ENCODE data around the gene ZNF444.

ZNF444 gene

DNA sequence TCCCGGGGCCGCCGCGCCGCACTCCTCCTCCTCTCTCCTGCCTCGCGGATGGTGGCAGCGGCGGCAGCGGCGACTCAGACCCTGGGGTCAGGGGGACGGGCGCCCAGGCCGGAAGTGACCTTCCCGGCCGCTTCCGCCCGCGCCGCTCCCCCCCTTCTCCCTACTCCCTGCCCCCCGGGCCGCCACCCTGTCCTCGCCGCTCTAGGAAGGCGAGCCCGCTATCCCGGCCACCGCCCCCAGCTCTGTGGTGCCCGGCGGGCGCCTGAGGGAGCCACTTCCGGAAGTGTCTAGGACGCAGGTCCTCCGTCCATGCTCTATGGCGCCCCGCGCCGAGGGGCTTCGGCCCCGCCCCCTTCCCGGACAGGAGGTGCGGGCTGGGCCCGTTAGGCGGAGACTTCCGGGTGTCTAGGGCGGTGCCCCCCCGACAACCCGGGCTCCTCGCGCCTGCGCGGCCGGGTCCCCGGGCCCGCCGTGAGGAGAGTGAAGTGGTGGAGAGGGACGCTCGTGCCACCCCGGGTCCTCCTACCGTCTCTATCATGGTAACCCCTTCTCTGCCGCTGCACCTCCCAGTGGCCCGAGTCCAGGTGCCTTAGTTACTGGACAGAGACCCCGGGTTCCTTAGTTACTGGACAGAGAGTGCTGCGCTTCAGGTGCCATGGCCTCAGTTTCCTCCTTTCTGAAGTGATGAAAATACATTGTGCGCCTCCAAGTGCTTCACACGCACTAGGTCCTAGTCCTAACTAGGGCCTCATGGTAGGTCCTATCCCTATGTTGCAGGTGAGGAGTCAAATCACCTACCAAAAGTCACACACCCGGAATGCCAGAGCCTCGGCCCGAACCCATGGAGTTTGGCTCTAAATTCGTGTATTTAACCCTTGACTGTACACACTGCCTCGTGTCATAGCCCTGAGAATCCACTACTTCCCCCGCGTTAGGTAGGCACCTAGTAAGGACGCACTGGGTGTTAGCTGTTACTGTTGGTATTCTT, 19.6 kb upstream of the ZNF444 start, which contains the start of gene ZNF787:
TSS of gene ZNF787 (minus strand) at position 116 of the 988 bp plus-strand sequence. CDS start 18,078 bp downstream, outside the sequence.
- DNase-seq (ENCODE audit: low read depth in 3 of 3): peak; percentile 94 to 97 (median 96)

DNA sequence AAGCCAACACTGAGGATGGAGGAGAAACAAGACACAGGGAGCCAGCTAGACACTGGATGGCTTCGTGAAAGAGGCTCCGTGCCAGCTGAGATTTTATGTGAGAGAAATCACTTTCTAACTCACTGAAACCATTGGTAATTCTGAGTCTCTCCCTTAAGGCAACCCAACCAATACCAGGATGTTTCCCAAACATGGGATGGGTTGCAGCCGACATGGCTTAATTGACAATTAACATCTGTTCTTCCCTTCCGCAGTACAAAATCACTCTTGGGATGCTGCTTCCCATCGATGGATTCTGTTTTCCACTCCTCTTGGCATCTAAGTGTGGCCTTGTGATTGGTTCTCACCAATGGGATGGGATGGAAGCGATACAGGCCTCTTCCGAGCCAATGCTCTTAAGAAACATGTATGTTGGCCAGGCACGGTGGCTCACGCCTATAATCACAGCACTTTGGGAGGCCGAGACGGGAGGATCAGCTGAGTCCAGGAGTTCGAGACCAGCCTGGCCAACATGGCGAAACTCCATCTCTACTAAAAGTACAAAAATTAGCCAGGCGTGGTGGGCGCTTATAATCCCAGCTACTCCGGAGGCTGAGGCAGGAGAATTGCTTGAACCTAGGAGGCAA, 17.7 kb upstream of the ZNF444 start:
- no peak for DNase-seq (ENCODE audit: low read depth in 3 of 3)

DNA sequence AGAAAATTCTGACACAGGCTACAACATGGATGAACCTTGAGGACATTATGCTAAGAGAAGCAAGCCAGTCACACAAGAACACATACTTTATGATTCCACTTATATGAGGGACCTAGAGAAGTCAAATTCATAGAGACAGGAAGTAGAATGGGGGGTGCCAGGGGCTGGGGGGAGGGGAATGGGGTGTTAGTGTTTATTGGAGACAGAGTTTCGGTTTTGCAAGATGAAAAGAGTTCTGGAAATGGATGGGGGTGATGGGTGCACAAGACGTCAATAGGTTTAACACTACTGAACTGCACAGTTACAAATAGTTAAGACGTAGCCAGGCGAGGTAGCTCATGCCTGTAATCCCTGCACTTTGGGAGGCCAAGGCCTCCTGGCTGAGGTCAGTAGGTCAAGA, 16.5 kb upstream of the ZNF444 start:
- DNase-seq (ENCODE audit: low read depth in 3 of 3): no peak

DNA sequence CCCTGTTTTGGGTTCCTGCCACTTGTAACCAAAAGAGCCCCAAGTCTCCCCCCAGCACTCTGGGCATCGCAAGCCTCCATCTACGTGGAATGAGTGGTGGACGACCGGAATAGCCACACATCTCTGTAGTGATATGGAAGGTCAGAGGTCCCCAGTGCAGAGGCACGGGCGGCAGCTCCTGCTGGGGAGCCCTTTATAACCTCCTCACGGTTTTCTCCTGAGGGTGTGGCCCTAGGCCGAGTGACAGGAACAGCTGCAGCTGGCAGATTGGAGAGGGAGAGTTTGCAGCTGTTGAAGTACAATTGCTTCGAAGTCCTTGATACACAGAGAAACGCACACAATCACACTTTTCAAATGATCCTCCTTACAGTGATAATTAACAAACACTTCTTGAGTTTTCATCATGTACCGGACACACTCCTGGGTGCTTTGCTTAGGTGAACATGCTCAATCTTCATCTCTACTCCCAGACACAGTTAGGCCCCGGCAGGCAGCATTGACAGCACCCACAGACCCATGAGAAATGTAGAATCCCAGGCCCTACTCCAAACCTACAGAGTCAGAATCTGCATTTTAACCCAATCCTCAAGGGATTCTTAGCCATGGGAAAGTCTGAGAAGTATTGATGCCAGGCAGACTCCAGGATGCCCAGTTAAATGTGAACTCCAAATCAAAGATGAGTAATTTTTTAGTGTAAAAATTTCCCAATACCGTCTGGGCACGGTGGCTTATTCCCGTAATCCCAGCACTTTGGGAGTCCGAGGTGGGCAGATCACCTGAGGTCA, 15.1 kb upstream of the ZNF444 start:
- no peak for DNase-seq (ENCODE audit: low read depth in 3 of 3)

DNA sequence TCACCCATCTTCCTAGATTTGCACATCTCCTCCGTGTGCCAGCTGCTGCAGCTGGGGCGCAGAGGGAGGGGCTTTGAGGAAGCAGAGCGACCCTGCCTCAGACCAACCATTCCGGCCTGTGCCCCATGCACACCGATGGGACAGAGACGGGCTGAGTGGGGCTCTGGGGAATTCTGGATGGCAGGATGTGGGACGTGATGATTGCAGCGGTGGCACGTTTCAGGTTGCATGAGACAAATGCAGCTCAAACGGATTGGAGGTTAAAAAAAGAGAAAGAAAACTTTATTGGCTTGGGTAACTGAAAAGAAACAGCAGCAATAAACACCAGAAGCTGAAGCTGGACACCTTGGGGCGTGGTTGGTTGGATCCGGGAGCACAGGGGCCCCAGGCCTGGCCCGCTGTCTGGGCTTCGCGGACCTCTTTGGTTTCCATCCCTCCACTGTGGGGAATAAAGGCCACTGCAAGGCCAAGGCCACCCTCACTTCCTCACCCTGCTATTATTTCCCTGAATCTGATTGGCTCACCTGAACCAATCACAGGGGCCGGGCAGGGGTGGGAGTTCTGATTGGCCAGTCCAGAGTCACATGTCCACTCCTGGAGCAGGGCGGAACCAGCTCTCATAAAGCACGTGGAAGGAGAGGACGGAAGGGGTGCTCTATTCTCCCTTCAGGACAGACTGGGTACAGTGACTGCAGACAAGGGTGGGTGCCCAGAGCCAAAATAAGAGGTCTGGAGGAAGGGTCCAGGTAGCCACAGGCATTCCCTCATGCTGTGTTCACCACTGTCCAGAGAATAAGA, 13.9 kb upstream of the ZNF444 start:
- no peak for DNase-seq (ENCODE audit: low read depth in 3 of 3)

DNA sequence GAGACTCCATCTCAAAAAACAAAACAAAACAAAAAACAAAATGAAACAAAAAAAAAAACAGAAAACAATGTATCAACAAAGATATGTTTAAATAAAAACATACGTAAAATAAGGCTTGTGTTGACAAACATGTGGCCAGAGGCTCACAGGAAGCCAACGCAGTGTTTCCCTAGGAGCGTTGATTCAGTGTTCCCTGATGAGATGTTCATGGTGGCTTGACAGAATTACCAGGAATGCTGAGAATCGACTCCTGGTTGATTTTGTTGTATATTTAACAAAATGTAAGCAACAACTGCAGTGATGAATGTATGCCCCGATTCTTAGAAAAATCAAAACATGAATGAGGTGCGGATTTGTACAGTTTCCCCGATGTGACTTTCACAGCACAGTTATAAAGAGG, 11.1 kb upstream of the ZNF444 start:
- no peak for DNase-seq (ENCODE audit: low read depth in 3 of 3)

DNA sequence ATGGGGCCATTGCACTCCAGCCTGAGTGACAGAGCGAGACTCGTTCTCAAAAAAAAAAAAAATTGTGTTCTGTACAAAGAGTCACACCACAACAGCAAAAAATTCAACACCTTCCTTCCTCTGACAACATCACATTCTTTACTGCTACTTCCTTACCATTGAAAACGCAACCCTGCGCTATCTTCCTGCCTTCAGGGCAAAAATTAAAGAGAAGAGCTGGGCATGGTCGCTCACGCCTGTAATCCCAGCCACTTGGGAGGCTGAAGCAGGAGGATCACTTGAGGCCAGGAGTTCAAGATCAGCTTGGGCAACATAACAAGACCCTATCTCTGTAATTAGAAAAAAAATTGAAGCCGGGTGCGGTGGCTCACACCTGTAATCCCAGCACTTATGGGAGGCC, 9.4 kb upstream of the ZNF444 start:
- DNase-seq (ENCODE audit: low read depth in 3 of 3): no peak

DNA sequence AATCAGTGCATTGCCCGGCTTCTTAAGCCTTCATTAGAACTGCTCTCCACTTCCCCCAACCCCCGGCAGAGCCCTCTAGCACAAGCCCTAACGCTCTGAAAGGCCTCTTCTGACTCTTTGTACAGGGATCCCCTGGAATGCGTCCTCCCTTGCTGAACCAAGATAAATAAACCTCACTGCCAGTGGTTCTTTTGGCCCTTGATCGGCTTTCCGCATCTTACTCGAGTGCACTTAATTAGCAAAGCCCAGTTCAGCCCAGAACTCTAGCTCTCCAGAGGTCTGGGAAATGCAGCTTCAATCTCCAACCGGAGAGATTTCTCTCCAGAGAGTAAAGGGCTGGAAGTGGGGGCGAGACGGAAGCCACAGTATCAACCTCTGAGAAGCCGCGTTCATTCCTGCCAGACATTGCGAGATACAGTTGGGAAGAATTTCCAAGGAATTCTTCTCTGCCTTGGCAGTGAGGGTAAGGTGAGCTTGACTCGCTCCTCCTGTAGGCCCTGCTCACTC, 8.7 kb upstream of the ZNF444 start:
- DNase-seq (ENCODE audit: low read depth in 3 of 3): no peak

DNA sequence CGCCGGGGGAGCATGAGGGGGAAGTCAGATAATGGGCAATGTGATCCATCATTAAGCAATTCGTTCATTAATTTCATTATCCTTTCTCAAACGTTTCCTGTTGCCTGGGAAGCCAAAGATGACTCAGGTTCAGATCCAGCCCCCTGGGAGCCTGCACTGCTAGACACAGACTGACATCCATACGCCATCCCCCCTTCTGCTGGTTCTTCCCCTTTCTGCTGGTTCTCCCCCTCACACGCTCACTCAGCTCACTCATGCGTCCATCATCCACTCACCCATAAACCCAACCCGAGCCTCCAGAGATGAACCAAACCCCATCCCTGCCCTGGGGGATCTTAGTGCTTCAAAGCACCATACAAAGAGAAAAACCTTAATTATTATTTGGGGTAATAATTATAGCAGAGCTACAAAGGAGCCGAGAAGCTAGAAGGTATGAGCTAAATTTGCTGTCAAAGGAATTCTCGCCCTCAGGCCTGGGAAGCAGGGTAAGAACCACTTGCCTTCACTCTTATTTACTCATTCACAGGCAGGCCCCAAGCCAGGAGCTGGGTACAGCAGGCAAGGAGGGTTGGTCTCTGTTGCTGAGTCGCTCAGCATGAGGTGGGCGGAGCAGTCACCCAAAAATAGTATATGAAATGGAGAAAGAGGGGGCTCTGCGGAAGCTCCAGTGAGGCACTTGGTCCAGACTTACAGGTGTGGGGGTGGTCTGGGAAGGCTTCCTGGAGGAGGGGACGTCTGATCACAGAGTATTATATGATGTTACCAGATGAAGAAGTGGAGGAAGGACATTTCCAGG, 7.0 kb upstream of the ZNF444 start:
- DNase-seq (ENCODE audit: low read depth in 3 of 3): no peak

DNA sequence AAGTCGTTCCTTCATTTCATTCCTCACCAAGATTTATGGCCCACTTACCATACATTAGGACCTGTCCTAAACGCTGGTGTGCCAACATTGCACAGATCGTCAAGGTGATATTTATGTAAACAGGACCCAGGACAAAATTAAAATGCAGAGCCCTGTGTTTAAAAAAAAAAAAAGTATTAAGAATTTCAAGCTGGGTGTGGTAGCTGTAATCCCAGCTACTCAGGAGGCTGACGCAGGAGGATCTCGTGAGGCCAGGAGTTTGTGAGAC, 6.5 kb upstream of the ZNF444 start:
- no peak for DNase-seq (ENCODE audit: low read depth in 3 of 3)

DNA sequence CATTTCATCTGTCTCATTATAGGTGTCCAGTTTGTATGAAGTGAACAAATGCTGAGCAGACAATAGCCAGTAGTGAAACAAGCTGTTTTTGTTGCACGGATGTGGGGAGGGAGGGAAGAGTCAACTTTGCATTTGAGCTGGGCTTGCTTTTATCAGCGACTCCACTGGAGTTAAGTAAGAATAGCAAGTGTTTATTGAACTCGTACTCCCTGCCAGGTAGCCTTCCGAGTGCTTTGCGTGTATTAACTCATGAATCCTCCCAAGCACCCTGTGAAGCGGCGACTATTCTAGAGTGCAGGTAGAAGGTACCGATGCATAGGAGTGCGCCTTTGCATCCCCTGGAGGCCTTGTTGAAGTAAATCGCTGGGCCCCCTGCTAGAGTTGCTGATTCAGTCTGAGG, 4.7 kb upstream of the ZNF444 start:
- no peak for DNase-seq (ENCODE audit: low read depth in 3 of 3)

DNA sequence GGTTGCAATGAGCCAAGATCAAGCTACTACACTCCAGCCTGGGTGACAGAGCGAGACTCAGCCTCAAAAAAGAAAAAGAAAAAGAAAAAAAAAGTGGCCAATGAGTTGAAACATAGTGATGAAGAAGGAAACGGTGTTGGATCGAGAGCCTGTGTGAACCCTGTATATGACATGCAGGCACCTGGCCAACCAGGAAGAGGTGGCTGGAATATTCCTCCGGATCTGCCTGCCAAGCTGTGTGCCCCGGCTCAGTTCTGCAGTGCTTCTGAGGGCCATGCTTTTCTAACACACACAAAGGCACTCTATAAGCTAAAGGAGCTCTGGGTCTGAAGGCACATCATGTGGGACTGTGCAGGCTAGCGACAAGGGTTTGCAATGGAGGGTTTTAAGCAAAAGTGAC, 3.7 kb upstream of the ZNF444 start:
- DNase-seq (ENCODE audit: low read depth in 3 of 3): no peak

DNA sequence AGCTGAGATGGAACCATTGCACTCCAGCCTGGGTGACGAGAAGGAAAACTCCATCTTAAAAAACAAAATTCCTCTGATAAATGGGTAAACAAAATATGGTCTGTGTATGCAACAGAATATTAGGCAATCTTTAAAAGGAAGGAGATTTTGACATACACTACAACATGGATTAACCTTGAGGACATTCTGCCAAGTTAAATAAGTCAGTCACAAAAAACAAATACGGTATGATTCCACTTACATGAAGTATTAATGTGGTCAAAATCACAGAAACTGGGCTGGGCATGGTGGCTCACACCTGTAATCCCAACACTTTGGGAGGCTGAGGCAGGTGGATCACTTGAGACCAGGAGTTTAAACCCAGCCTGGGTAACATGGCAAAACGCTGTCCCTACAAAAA, 3.0 kb upstream of the ZNF444 start:
- DNase-seq (ENCODE audit: low read depth in 3 of 3): no peak

DNA sequence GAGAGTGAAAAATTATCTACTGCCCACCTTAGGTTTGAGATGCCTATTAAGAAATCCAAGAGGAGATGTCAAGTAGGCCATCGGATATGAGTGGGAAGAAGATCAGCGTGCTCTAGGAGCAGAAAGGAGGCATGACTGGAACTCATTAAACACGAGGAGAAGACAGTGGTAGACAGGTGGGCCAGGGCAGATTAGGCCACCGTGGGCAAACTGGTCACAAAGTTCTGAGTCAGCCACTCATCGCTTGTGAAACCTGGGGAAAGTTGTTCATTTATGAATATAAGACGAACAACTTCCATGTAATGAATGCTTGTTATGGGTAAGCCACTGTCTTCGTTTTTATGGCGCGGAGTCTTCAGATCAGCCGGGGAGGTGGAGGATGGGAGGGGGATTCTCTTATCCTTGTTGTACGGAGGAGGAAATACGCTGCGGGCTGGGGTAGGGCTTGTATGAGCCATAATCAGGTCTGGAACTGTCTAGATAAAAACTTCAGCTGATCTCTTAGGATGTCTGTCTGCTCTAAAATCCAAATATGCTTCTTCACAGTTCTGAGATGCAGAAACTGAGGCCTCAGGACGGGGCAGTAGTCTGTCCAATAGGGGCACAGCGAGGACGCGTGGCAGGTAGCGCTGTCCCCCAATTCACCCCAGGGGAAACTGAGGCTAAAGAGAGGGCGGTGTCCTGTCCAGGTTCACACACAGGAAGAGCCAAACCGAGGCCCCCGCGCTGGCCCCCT, 1.1 kb upstream of the ZNF444 start:
- no peak for DNase-seq (ENCODE audit: low read depth in 3 of 3)

DNA sequence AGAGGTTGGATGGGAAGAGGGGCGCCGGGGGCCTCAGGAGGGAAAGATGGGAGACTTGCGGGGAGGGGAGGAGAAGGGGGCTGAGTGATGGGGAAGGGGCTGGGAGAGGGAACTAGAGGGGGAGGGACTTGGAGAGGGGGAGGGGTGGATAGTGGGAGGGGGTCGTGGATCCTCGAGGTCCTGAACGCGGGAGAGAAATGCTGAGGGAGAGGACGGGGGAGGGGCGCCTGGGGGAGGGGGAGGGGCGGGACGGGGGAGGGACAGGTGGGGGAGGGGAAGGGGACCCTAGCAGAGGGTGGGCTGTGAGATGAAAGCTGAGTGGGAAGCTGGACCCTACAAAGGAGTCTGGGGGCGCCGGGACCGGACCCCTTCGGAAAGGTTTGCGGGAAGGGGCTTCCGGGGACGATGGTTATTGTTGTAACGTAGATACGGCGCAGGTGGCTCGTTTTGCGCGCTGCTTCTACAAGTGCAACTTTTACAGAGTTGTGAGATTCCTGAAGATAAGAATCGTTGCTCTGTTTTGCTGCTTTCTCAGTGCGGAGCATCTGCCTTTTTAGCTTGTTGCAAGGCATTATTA, 418 bp downstream of the ZNF444 start:
- DNase-seq (ENCODE audit: low read depth in 3 of 3): no peak

DNA sequence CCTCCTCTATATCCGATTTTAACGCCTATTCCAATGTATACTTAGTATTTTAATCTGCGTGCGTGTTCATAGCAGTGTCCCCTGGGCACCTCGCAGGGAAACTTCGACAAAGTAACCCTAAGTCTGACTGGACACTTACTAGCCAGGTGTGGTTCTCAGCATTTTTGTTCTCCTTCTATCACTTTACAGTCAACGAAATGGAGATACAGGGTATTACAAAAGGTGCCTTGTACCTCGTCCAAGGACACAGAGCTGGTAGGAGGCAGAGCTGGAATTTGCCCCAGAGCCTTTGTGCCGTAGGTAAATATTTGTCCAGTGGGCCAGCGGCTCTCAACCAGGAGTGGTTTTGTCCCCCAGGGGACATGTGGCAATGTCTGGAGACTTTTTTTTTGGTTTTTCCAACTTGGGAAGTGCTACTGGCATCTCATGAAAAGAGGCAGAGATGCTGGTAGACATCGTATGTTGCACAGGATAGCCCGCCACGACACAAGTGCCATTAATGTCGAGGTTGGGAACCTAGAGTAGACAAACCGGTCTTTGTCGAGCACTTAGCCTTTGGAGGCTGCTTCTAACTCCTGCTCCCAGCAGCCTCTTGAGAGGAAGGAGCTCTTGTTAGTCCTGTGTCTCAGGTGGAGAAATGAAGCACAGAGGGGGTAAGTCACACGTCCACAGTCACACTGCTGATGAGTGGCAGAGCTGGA, 1.1 kb downstream of the ZNF444 start:
- no peak for DNase-seq (ENCODE audit: low read depth in 3 of 3)

DNA sequence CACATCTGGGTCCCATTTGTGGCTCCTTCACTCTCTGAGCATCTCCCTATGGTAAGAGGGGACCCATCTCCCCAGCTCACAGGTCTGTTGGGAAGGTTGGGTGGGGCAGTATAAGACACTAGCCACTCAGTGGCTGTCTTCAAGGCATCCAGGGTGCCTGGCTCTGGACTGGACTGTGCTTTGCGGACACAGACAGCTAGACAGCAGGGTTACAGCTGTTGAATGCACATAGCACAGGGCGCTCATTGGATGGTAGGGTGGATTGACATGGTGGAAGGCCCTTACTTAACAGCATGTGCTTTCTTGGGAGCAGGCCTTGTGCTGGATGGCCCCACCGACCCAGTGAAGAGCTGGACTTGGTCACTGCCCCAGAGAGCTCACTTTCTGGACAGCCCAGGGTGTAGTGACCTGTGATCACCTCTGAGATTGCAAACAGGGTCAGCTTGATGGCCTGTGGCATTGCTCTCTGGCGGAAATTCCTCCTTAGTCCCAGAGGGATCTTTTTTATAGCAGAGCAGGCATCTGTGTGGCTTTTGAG, 1.9 kb downstream of the ZNF444 start:
- DNase-seq (ENCODE audit: low read depth in 3 of 3): no peak

DNA sequence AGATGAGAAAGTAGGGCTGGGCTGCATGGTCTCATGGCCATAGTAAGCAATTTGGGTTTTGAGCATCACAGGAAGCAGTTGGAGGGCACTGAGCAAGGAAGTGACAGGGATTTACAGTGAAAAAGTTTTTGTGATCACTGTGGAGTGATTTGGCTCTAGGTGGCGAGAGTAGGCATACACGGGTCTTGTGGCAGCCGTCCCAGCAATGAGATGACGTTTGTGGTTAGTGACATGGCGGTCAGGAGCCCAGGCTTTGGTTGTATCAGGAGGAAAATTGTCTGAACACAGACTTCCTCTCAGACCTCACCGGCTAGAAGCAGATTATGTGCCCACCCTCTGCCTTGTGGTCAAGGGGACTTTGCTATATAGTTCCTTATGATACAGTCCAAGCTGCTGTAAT, 3.3 kb downstream of the ZNF444 start:
- no peak for DNase-seq (ENCODE audit: low read depth in 3 of 3)

DNA sequence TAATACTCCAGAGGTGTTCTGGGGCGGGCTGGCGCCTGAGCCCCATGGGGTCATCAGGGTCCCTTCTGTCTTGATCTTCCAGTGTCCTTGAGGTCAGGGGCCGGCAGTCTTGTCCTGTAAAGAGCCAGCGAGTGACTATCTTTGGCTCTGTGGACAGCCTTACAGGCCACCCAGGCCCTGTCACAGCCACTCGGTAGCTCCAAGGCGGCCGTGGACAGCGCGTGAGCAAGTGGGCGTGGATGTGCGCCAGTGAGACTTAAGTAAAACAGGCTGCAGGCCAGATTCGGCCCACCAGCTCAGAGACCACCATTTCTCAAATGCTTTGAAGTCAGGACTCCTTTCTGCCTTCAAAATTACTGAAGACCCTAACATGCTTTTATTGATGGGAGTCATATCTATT, 3.7 kb downstream of the ZNF444 start:
- DNase-seq (ENCODE audit: low read depth in 3 of 3): no peak

All from stimulated activated CD4-positive, alpha-beta T cell treated with anti-CD3 and anti-CD28 coated beads, TNF-alpha, amount 100 ng/mL, for 48 hours (primary cell).